Thyroid gland (tissue), 4 donors: ENCODE data around the gene ASB7. TPM values are rescaled to one million over a fixed set of nuclear protein-coding genes. Genes with fewer than 3 reads are reported as not detected.

ENCODE experiments used
- DNase-seq, 2 donors: peaks; one replicate each; pipeline ENCODE4 v3.0.0-alpha.2; 2019
- H3K27ac ChIP-seq, 3 donors: fragments of 200-600 bp; sonication (generic); 1 replicate in 2 of 3; 2 replicates in 1 of 3; pipeline ENCODE4 v1.5.1; 2016 to 2019; ENCODE audit warnings: mild to moderate bottlenecking in 1 of 3, moderate library complexity in 1 of 3
- H3K27me3 ChIP-seq: fragments of 200-600 bp; sonication (generic); one replicate; pipeline ENCODE4 v1.5.1; 2019
- H3K36me3 ChIP-seq, 2 donors: fragments of 200-600 bp; sonication (generic); one replicate each; pipeline ENCODE4 v1.5.1; 2016 to 2019
- H3K4me1 ChIP-seq, 2 donors: fragments of 200-600 bp; sonication (generic); one replicate each; pipeline ENCODE4 v1.5.1; 2017 to 2019
- H3K4me3 ChIP-seq, 3 donors: fragments of 200-600 bp; sonication (generic); replicated peaks in 1 of 3; 1 replicate in 2 of 3; 2 replicates in 1 of 3; pipeline ENCODE4 v1.5.1; 2016; ENCODE audit warnings: mild to moderate bottlenecking in 1 of 3
- H3K9me3 ChIP-seq: fragments of 200-600 bp; sonication (generic); one replicate; pipeline ENCODE4 v1.5.1; 2017
- CTCF ChIP-seq, 6 experiments: fragments of 200-600 bp in 3 of 6; fragments of 450-650 bp in 3 of 6; sonication (generic) in 3 of 6; IDR thresholded peaks; one replicate each; pipeline ENCODE4 v1.5.1; 2016 to 2019; ENCODE audit warnings: antibody characterized with exemption in 6 of 6, mild to moderate bottlenecking in 2 of 6, inconsistent platforms in 1 of 6, moderate library complexity in 1 of 6
- POLR2A ChIP-seq, 2 donors: fragments of 450-650 bp; IDR thresholded peaks; one replicate each; pipeline ENCODE4 v1.6.1; 2017; ENCODE audit warnings: antibody characterized with exemption in 2 of 2, mild to moderate bottlenecking in 2 of 2, moderate library complexity in 1 of 2
- WGBS, 2 donors: methylation state at CpG; one replicate each; pipeline ENCODE4 v1.1.5; 2017; 5-methylcytosine and 5-hydroxymethylcytosine counted together
- intact Hi-C: fragments of 100-400 bp; cut with DNase I; formaldehyde crosslinking; loops from one replicate; pipeline ENCODE4 v1.15.1; 2023
- total RNA-seq, 4 donors: library from RNA; depleted of rRNA; stranded (reverse); fragments of >200 nt; gene quantifications; one replicate each; pipeline ENCODE4 v1.2.3, GENCODE V29; 2016

The ASB7 gene
- total RNA-seq, 4 donors from 2014 or later = 16.2 to 21.0 (median 19.7) TPM

DNA sequence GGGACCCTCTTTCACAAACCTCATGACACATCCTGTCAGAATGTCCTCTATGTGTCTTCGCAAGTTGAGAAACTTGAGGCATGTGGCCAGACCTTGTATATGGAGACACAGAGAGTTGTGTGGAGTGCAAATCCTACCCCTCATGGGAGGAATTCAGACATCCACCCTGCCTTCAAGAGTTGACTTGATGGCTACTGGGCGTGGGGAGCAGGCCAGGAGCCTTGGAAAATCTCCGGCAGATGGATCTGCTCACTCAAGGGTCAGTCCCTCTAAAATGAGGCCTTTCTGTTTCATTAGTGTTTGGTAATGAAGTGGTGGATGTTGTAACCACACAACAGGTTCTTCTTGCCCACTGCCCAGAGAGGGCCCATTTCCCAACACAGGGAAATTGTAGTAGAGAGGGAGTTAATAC lies 79.0 kb downstream of the ASB7 start:
- Histone ChIP-seq H3K36me3 (no peaks in the 10 kb centered on the region), H3K4me1 (no peaks in the 10 kb centered on the region), H3K4me3 (no peak overlapping the region), H3K27ac (no peak overlapping the region), H3K27me3 (no peaks in the 10 kb centered on the region), H3K9me3 (no peaks in the 10 kb centered on the region)
- no peak for DNase-seq
- TF ChIP-seq POLR2A (IDR thresholded peaks at IDR 0.05) = no peak
- no peak for TF ChIP-seq CTCF (IDR thresholded peaks at IDR 0.05)
- intact Hi-C loops = no loop called here
- 74 to 100% methylated on average over 3 of the region's 3 CpGs for WGBS, 2 donors

GRCh38 chr15:100682468-100682867 lies 80.1 kb downstream of the ASB7 start:
- Histone ChIP-seq H3K36me3 (no peaks in the 10 kb centered on the region), H3K4me1 (no peaks in the 10 kb centered on the region), H3K27ac (no peak overlapping the region), H3K9me3 (no peaks in the 10 kb centered on the region), H3K4me3 (no peak overlapping the region), H3K27me3 (no peaks in the 10 kb centered on the region)
- 69 to 71% methylated on average over 4 of the region's 4 CpGs for WGBS, 2 donors
- intact Hi-C loops = no loop called here
- DNase-seq = no peak
- TF ChIP-seq POLR2A (IDR thresholded peaks at IDR 0.05) = no peak
- no peak for TF ChIP-seq CTCF (IDR thresholded peaks at IDR 0.05)

GRCh38 chr15:100683434-100683833 lies 81.0 kb downstream of the ASB7 start:
- intact Hi-C loops = no loop called here
- no peak for DNase-seq
- H3K27ac ChIP-seq = no peak overlapping the region
- no peaks in the 10 kb centered on the region for H3K9me3 ChIP-seq
- H3K4me1 ChIP-seq = no peaks in the 10 kb centered on the region
- no peaks in the 10 kb centered on the region for H3K36me3 ChIP-seq
- H3K4me3 ChIP-seq = no peak overlapping the region
- H3K27me3 ChIP-seq = no peaks in the 10 kb centered on the region
- TF ChIP-seq CTCF (IDR thresholded peaks at IDR 0.05) (no peak), POLR2A (IDR thresholded peaks at IDR 0.05) (no peak)
- WGBS, 2 donors = 74 to 79% methylated on average over 6 of the region's 6 CpGs

DNA sequence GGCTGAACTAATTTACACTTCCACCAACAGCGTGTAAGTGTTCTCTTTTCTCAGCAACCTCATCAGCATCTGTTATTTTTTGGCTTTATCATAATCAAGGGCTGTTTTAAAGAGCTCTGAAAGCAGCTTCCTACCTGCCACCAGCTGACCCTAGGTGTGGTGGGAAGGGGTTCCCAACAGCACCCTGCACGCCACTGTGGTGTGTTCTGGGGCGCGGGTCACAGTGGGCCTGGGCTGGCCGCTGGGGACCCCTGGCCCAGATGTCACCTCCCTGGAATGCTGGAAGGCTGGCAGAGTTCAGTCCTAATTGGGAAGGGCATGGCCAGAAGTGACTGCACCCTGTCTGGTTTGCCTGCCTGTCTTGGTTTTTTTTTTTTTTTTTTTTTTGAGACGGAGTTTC lies 82.2 kb downstream of the ASB7 start:
- TF ChIP-seq POLR2A (IDR thresholded peaks at IDR 0.05) = no peak
- no peak for TF ChIP-seq CTCF (IDR thresholded peaks at IDR 0.05)
- 93 to 97% methylated on average over 6 of the region's 6 CpGs for WGBS, 2 donors
- Histone ChIP-seq H3K9me3 (no peaks in the 10 kb centered on the region), H3K4me1 (no peaks in the 10 kb centered on the region), H3K4me3 (no peak overlapping the region), H3K27ac (no peak overlapping the region), H3K27me3 (no peaks in the 10 kb centered on the region), H3K36me3 (no peaks in the 10 kb centered on the region)
- no peak for DNase-seq
- intact Hi-C loops = no loop called here

DNA sequence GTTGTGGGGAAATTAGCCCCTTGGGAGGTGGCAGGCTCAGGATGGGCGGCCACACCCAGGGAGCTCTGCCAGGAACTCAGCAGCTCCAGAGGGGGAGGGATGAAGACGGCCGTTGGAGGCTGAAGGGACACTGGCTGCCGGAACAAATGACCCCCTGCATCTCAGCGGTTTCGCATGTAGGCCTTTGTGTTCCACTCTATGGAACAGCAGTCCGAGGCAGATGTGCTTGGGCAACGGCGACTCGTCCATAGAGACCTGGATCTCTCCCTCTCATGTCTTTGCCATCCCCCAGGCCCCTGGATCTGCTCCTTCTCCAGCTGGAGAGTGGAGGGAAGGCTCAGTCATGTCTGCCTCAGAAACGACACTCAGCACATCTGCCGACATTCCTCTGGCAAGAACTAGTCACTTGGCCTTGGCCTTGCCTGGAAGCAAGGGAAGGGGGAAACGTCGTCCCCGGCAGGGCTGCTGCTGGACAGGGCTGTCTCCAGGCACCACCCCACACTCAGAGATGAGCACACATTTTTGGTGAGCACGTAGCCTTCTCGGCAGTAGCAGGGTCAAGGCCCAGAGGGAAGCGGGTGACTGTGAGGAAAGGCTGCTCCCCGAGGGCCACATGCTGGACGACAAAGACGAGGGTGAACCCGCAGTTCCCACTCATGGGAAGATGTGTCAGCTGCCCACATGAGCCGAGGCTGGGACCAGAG lies 83.8 kb downstream of the ASB7 start:
- DNase-seq = no peak
- H3K9me3 ChIP-seq = no peaks in the 10 kb centered on the region
- H3K27me3 ChIP-seq = no peaks in the 10 kb centered on the region
- no peaks in the 10 kb centered on the region for H3K4me1 ChIP-seq
- 76 to 78% methylated on average over 23 of the region's 23 CpGs for WGBS, 2 donors
- intact Hi-C loops = no loop called here
- H3K4me3 ChIP-seq = no peak overlapping the region
- TF ChIP-seq CTCF (IDR thresholded peaks at IDR 0.05) = no peak
- no peak for TF ChIP-seq POLR2A (IDR thresholded peaks at IDR 0.05)
- no peak overlapping the region for H3K27ac ChIP-seq
- H3K36me3 ChIP-seq = no peaks in the 10 kb centered on the region
